Chondrocyte (in vitro differentiated cells): ENCODE results near the gene METTL25B. TPM values are rescaled to one million over a fixed set of nuclear protein-coding genes. Genes with fewer than 3 reads are reported as not detected.

Experiments used
- DNase-seq: peaks from one replicate; pipeline ENCODE4 v3.0.0; 2021; ENCODE audit warnings: mixed read lengths, low spot score
- H3K27ac Mint-ChIP-seq: one replicate; pipeline ENCODE4 v1.8.0; 2021; ENCODE audit warnings: mild to moderate bottlenecking, moderate library complexity, mixed read lengths; ENCODE audit not compliant: unreplicated experiment
- H3K27me3 Mint-ChIP-seq: 2 replicates; pipeline ENCODE4 v1.8.0; 2021; ENCODE audit warnings: low read depth, mixed read lengths
- H3K36me3 Mint-ChIP-seq: 2 replicates; pipeline ENCODE4 v1.8.0; 2021; ENCODE audit warnings: low read depth, mixed read lengths
- H3K4me1 Mint-ChIP-seq: 2 replicates; pipeline ENCODE4 v1.8.0; 2021; ENCODE audit warnings: low read depth, mild to moderate bottlenecking, mixed read lengths
- H3K4me3 Mint-ChIP-seq: one replicate; pipeline ENCODE4 v1.8.0; 2021; ENCODE audit warnings: mild to moderate bottlenecking, moderate library complexity, mixed read lengths; ENCODE audit not compliant: unreplicated experiment
- H3K9me3 Mint-ChIP-seq: 2 replicates; pipeline ENCODE4 v1.8.0; 2021; ENCODE audit warnings: low read depth, mixed read lengths
- CTCF ChIP-seq: fragments of 200-600 bp; sonication (generic); IDR thresholded peaks from 2 replicates; pipeline ENCODE4 v1.5.0; 2021; ENCODE audit warnings: antibody characterized with exemption, mild to moderate bottlenecking, moderate library complexity
- total RNA-seq: library from RNA; stranded (reverse); gene quantifications from 3 replicates; pipeline ENCODE4 v1.2.1, GENCODE V29; 2021

METTL25B gene
- total RNA-seq, 1 donor from 2014 or later = 11.4 TPM

- H3K9me3 Mint-ChIP-seq = no peaks in the 10 kb centered on the region
- no peaks in the 10 kb centered on the region for H3K27me3 Mint-ChIP-seq
- TF ChIP-seq CTCF = no peak
- H3K4me1 Mint-ChIP-seq = peaks cover 65% of the 10 kb centered on the region
- H3K36me3 Mint-ChIP-seq = peaks cover 9% of the 10 kb centered on the region
- peak overlapping the region; percentile 79 for H3K4me3 Mint-ChIP-seq
- H3K27ac Mint-ChIP-seq = peak overlapping the region; percentile 99
- DNase-seq = peak; percentile 50
Observed at GRCh38 chr1:156748670-156749418, 20.6 kb downstream of the METTL25B start.

- peaks cover 5% of the 10 kb centered on the region for H3K36me3 Mint-ChIP-seq
- peak overlapping the region; percentile 79 for H3K4me3 Mint-ChIP-seq
- no peaks in the 10 kb centered on the region for H3K27me3 Mint-ChIP-seq
- TF ChIP-seq CTCF = no peak
- H3K27ac Mint-ChIP-seq = peak overlapping the region; percentile 99
- peaks cover 65% of the 10 kb centered on the region for H3K4me1 Mint-ChIP-seq
- DNase-seq = peak; percentile 28
- no peaks in the 10 kb centered on the region for H3K9me3 Mint-ChIP-seq
Observed at GRCh38 chr1:156749419-156750118, 21.3 kb downstream of the METTL25B start.

GRCh38 chr1:156750191-156750672 lies 22.0 kb downstream of the METTL25B start:
- Mint-ChIP-seq H3K4me1 (peaks cover 63% of the 10 kb centered on the region), H3K4me3 (peak overlapping the region; percentile 79), H3K27me3 (no peaks in the 10 kb centered on the region), H3K36me3 (peaks cover 2% of the 10 kb centered on the region), H3K9me3 (no peaks in the 10 kb centered on the region), H3K27ac (peak overlapping the region; percentile 99)
- peak; percentile 28 for DNase-seq
- TF ChIP-seq CTCF = no peak

GRCh38 chr1:156750711-156751450 lies 22.6 kb downstream of the METTL25B start:
- no peaks in the 10 kb centered on the region for H3K9me3 Mint-ChIP-seq
- peak; percentile 88 for DNase-seq
- H3K27me3 Mint-ChIP-seq = no peaks in the 10 kb centered on the region
- peak; percentile 28 for TF ChIP-seq CTCF
- peak overlapping the region; percentile 79 for H3K4me3 Mint-ChIP-seq
- H3K27ac Mint-ChIP-seq = peak overlapping the region; percentile 99
- no peaks in the 10 kb centered on the region for H3K36me3 Mint-ChIP-seq
- peaks cover 57% of the 10 kb centered on the region for H3K4me1 Mint-ChIP-seq

GRCh38 chr1:156751451-156751756 lies 23.1 kb downstream of the METTL25B start, which contains the start of gene HDGF:
Gene HDGF, minus strand, starts transcription at chr1:156751675. Its CDS starts 246 bp downstream, at chr1:156751429.
- H3K4me3 Mint-ChIP-seq = peak within 1 kb of the TSS; percentile 92
- no peak for TF ChIP-seq CTCF
- H3K9me3 Mint-ChIP-seq = no peaks in the 10 kb centered on the region
- H3K27ac Mint-ChIP-seq = peak within 1 kb of the TSS; percentile 99
- H3K27me3 Mint-ChIP-seq = no peaks in the 10 kb centered on the region
- DNase-seq = no peak
- peaks cover 51% of the 10 kb centered on the region for H3K4me1 Mint-ChIP-seq
- H3K36me3 Mint-ChIP-seq = no peaks in the 10 kb centered on the region
